WTC11 (cell line): Measurements from ENCODE around the gene HSDL2. TPM values are rescaled to one million over a fixed set of nuclear protein-coding genes. Genes with fewer than 3 reads are reported as not detected.
"Not testable (repeated sequence)": the region's sequence is repeated elsewhere in the genome, so short reads cannot be mapped to it uniquely, and the experiment has no call there.

ENCODE experiments used
- ATAC-seq: fragments of 200-7000 bp; cut with Tn5 transposase; 2 replicates; pipeline ENCODE4 v1.10.0; 2021; ENCODE audit warnings: mild to moderate bottlenecking, moderate library complexity
- CTCF ChIA-PET: fragments of 300-600 bp; sonication (Branson Sonifier 250); formaldehyde crosslinking; loops from one replicate; lab custom pipeline; 2021; ENCODE audit warnings: antibody characterized with exemption; lab: Charles Lee
- POLR2A ChIA-PET: fragments of 350-600 bp; sonication (Branson Sonifier 250); formaldehyde crosslinking; loops from one replicate; lab custom pipeline; 2021; ENCODE audit warnings: antibody characterized with exemption; lab: Charles Lee
- DNase-seq: peaks from one replicate; pipeline ENCODE4 v3.0.0; 2021; ENCODE audit warnings: low spot score
- H3K27ac Mint-ChIP-seq: 2 replicates; pipeline ENCODE4 v1.8.0; 2021; ENCODE audit warnings: mixed read lengths
- H3K27me3 Mint-ChIP-seq: 2 replicates; pipeline ENCODE4 v1.8.0; 2021; ENCODE audit warnings: low read depth, mild to moderate bottlenecking, moderate library complexity, mixed read lengths
- H3K36me3 Mint-ChIP-seq: 2 replicates; pipeline ENCODE4 v1.8.0; 2021; ENCODE audit warnings: mixed read lengths
- H3K4me1 Mint-ChIP-seq: 2 replicates; pipeline ENCODE4 v1.8.0; 2022; ENCODE audit warnings: mixed read lengths
- H3K4me3 Mint-ChIP-seq: 2 replicates; pipeline ENCODE4 v1.8.0; 2021; ENCODE audit warnings: mild to moderate bottlenecking, moderate library complexity, mixed read lengths
- H3K9me3 Mint-ChIP-seq: 2 replicates; pipeline ENCODE4 v1.8.0; 2021; ENCODE audit warnings: mixed read lengths
- ATF1 ChIP-seq: sonication (generic); formaldehyde crosslinking; IDR thresholded peaks from 2 replicates; pipeline ENCODE4 v1.8.1; 2023; ENCODE audit warnings: mild to moderate bottlenecking, moderate library complexity, missing genetic modification reagents
- CREM ChIP-seq: sonication (generic); formaldehyde crosslinking; IDR thresholded peaks from 2 replicates; pipeline ENCODE4 v1.8.1; 2022; ENCODE audit warnings: mild to moderate bottlenecking, missing genetic modification reagents, moderate library complexity
- ELF4 ChIP-seq: sonication (generic); formaldehyde crosslinking; IDR thresholded peaks from 2 replicates; pipeline ENCODE4 v1.8.1; 2022; ENCODE audit warnings: low read depth, mild to moderate bottlenecking, moderate library complexity, missing genetic modification reagents
- EMX1 ChIP-seq: fragments of 250-450 bp; sonication (Bioruptor Pico); IDR thresholded peaks from 2 replicates; pipeline ENCODE4 v1.8.0; 2021; ENCODE audit warnings: mild to moderate bottlenecking
- ETV6 ChIP-seq: sonication (generic); formaldehyde crosslinking; IDR thresholded peaks from 2 replicates; pipeline ENCODE4 v1.8.1; 2022; ENCODE audit warnings: mild to moderate bottlenecking, missing genetic modification reagents
- FOXK1 ChIP-seq: sonication (generic); formaldehyde crosslinking; IDR thresholded peaks from 2 replicates; pipeline ENCODE4 v1.8.0; 2022; ENCODE audit warnings: mild to moderate bottlenecking, moderate library complexity, missing genetic modification reagents
- GABPB1 ChIP-seq: sonication (generic); formaldehyde crosslinking; IDR thresholded peaks from 2 replicates; pipeline ENCODE4 v1.8.1; 2023; ENCODE audit warnings: mild to moderate bottlenecking, missing genetic modification reagents
- IRF2 ChIP-seq: sonication (generic); formaldehyde crosslinking; IDR thresholded peaks from 2 replicates; pipeline ENCODE4 v1.8.0; 2022; ENCODE audit warnings: low read depth, missing genetic modification reagents, borderline replicate concordance
- JUN ChIP-seq: sonication (generic); formaldehyde crosslinking; IDR thresholded peaks from 2 replicates; pipeline ENCODE4 v1.8.0; 2023; ENCODE audit warnings: mild to moderate bottlenecking, missing genetic modification reagents
- MXD4 ChIP-seq: fragments of 250-450 bp; sonication (Bioruptor Pico); IDR thresholded peaks from 2 replicates; pipeline ENCODE4 v1.8.0; 2021; ENCODE audit warnings: mild to moderate bottlenecking, moderate library complexity, borderline replicate concordance
- MYBL2 ChIP-seq: sonication (generic); formaldehyde crosslinking; IDR thresholded peaks from 2 replicates; pipeline ENCODE4 v1.8.1; 2023; ENCODE audit warnings: mild to moderate bottlenecking, moderate library complexity, missing genetic modification reagents
- NR3C1 ChIP-seq: sonication (generic); formaldehyde crosslinking; conservative IDR thresholded peaks from 2 replicates; pipeline ENCODE4 v1.8.1; 2023; ENCODE audit warnings: low read depth, mild to moderate bottlenecking, missing genetic modification reagents
- SMAD4 ChIP-seq: sonication (generic); formaldehyde crosslinking; IDR thresholded peaks from 2 replicates; pipeline ENCODE4 v1.8.0; 2022; ENCODE audit warnings: mild to moderate bottlenecking, missing genetic modification reagents
- TCF7 ChIP-seq: sonication (generic); formaldehyde crosslinking; IDR thresholded peaks from 2 replicates; pipeline ENCODE4 v1.8.0; 2022; ENCODE audit warnings: mild to moderate bottlenecking, low read depth, missing genetic modification reagents, moderate library complexity
- TEAD1 ChIP-seq: sonication (generic); formaldehyde crosslinking; IDR thresholded peaks from 2 replicates; pipeline ENCODE4 v1.8.0; 2022; ENCODE audit warnings: mild to moderate bottlenecking, missing genetic modification reagents
- ZNF263 ChIP-seq: sonication (generic); formaldehyde crosslinking; IDR thresholded peaks from 2 replicates; pipeline ENCODE4 v1.8.1; 2022; ENCODE audit warnings: low read depth, mild to moderate bottlenecking, moderate library complexity, missing genetic modification reagents
- ZNF671 ChIP-seq: fragments of 250-450 bp; sonication (Bioruptor Pico); IDR thresholded peaks from 2 replicates; pipeline ENCODE4 v1.8.0; 2021; ENCODE audit warnings: mild to moderate bottlenecking
- total RNA-seq: library from RNA; stranded (reverse); gene quantifications from 3 replicates; pipeline ENCODE4 v1.2.3, GENCODE V29; 2021
- TF ChIP-seq, protein P1 (sequence below): sonication (generic); formaldehyde crosslinking; IDR thresholded peaks from 2 replicates; pipeline ENCODE4 v1.8.1; 2022; ENCODE audit warnings: missing genetic modification reagents, borderline replicate concordance
- TF ChIP-seq, protein P2 (sequence below): fragments of 250-450 bp; sonication (Bioruptor Pico); IDR thresholded peaks from 2 replicates; pipeline ENCODE4 v1.8.0; 2021; ENCODE audit warnings: mild to moderate bottlenecking
- TF ChIP-seq, protein P3 (sequence below): sonication (generic); formaldehyde crosslinking; IDR thresholded peaks from 2 replicates; pipeline ENCODE4 v1.8.0; 2023; ENCODE audit warnings: missing genetic modification reagents
- TF ChIP-seq, protein P4 (sequence below): fragments of 250-450 bp; sonication (Bioruptor Pico); IDR thresholded peaks from 2 replicates; pipeline ENCODE4 v1.9.0; 2021; ENCODE audit warnings: mild to moderate bottlenecking
- TF ChIP-seq, protein P5 (sequence below): fragments of 250-450 bp; sonication (Bioruptor Pico); IDR thresholded peaks from 2 replicates; pipeline ENCODE4 v1.9.0; 2021; ENCODE audit warnings: moderate library complexity, mild to moderate bottlenecking, inconsistent platforms, borderline replicate concordance
- TF ChIP-seq, protein P6 (sequence below): sonication (generic); formaldehyde crosslinking; IDR thresholded peaks from 2 replicates; pipeline ENCODE4 v1.8.1; 2023; ENCODE audit warnings: mild to moderate bottlenecking, missing genetic modification reagents

HSDL2 gene
- total RNA-seq, 1 experiment from 2014 or later = 13.8 TPM

DNA sequence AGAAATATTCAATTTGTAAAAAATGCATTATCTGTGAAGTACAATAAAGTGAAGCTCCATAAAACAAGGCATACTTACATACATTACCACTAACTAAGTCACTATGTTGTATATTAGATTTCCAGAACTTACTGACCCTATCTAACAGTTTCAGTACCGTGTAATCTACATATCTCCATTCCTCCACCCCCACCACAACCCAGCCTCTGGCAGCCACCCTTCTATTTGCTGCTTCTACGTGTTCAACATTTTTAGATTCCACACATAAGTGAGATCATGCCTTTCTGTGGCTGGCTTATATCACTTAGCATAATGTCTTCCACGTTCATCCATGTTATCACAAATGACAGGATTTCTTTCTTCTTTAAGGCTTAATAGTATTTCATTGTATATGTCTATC is 15.1 kb upstream of the HSDL2 start (continued):
- TF ChIP-seq, protein P1, sequence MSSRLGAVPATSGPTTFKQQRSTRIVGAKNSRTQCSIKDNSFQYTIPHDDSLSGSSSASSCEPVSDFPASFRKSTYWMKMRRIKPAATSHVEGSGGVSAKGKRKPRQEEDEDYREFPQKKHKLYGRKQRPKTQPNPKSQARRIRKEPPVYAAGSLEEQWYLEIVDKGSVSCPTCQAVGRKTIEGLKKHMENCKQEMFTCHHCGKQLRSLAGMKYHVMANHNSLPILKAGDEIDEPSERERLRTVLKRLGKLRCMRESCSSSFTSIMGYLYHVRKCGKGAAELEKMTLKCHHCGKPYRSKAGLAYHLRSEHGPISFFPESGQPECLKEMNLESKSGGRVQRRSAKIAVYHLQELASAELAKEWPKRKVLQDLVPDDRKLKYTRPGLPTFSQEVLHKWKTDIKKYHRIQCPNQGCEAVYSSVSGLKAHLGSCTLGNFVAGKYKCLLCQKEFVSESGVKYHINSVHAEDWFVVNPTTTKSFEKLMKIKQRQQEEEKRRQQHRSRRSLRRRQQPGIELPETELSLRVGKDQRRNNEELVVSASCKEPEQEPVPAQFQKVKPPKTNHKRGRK (CRISPR knock-in tag) = no peak
- TF ChIP-seq JUN (CRISPR knock-in tag) (no peak), SMAD4 (CRISPR knock-in tag) (no peak), MYBL2 (CRISPR knock-in tag) (no peak)
- TF ChIP-seq, protein P2, sequence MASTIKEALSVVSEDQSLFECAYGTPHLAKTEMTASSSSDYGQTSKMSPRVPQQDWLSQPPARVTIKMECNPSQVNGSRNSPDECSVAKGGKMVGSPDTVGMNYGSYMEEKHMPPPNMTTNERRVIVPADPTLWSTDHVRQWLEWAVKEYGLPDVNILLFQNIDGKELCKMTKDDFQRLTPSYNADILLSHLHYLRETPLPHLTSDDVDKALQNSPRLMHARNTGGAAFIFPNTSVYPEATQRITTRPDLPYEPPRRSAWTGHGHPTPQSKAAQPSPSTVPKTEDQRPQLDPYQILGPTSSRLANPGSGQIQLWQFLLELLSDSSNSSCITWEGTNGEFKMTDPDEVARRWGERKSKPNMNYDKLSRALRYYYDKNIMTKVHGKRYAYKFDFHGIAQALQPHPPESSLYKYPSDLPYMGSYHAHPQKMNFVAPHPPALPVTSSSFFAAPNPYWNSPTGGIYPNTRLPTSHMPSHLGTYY (CRISPR knock-in tag) = no peak
- TF ChIP-seq, protein P3, sequence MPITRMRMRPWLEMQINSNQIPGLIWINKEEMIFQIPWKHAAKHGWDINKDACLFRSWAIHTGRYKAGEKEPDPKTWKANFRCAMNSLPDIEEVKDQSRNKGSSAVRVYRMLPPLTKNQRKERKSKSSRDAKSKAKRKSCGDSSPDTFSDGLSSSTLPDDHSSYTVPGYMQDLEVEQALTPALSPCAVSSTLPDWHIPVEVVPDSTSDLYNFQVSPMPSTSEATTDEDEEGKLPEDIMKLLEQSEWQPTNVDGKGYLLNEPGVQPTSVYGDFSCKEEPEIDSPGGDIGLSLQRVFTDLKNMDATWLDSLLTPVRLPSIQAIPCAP (CRISPR knock-in tag) = no peak
- TF ChIP-seq, protein P4, sequence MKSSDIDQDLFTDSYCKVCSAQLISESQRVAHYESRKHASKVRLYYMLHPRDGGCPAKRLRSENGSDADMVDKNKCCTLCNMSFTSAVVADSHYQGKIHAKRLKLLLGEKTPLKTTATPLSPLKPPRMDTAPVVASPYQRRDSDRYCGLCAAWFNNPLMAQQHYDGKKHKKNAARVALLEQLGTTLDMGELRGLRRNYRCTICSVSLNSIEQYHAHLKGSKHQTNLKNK = no peak
- TF ChIP-seq, all 79 proteins: peak for 0

DNA sequence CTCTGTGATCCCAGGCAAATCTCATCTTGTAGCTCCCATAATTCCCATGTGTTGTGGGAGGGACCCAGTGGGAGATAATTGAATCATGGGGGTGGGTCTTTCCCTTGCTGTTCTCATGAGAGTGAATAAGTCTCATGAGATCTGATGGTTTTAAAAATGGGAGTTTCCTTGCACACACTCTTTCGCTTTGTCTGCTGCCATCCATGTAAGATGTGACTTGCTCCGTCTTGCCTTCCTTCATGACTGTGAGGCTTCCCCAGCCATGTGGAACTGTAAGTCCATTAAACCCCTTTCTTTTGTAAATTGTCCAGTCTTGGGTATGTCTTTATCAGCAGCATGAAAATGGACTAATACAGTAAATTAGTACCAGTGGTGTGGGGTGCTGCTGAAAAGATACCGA is 14.7 kb upstream of the HSDL2 start:
- CTCF ChIA-PET = interaction anchor here (1.2 to 2.2 kb wide), 2 partner anchors 252 kb away, joined by 4 to 23 read pairs; no protein-coding TSS in a partner anchor
- peaks cover 36% of the 10 kb centered on the region for H3K36me3 Mint-ChIP-seq
- peaks cover 45% of the 10 kb centered on the region for H3K9me3 Mint-ChIP-seq
- POLR2A ChIA-PET, ATAC-seq, H3K4me1 Mint-ChIP-seq, H3K4me3 Mint-ChIP-seq, DNase-seq, H3K27me3 Mint-ChIP-seq, H3K27ac Mint-ChIP-seq: not testable (repeated sequence)

DNA sequence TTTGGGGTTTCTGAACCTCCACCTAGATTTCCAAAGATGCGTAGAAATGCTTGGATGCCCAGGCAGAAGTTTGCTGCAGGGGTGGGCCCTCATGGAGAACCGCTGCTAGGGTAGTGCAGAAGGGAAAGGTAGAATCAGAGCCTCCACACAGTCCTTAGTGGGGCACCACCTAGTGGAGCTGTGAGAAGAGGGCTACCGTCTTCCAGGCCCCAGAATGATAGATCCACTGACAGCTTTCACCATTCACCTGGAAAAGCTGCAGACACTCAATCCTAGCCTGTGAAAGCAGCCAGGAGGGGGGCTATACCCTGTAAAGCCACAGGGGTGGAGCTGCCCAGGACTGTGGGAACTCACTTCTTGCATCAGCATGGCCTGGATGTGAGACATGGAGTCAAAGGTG is 13.3 kb upstream of the HSDL2 start:
- DNase-seq = peak; percentile 54
- POLR2A ChIA-PET = interaction anchor here (0.6 to 1.6 kb wide), 3 partner anchors 12 to 354 kb away, joined by 3 to 9 read pairs (median 5); partner anchors contain the start of gene HSDL2
- H3K27ac Mint-ChIP-seq = no peak overlapping the region
- ATAC-seq = peak; percentile 98
- H3K9me3 Mint-ChIP-seq = peaks cover 45% of the 10 kb centered on the region
- CTCF ChIA-PET = interaction anchor here (0.7 to 2.2 kb wide), 19 partner anchors 10 to 358 kb away, joined by 3 to 30 read pairs (median 3); partner anchors contain the start of genes HSDL2 and PTBP3
- H3K4me3 Mint-ChIP-seq = no peak overlapping the region
- TF ChIP-seq NR3C1 (CRISPR knock-in tag) (no peak), CREM (CRISPR knock-in tag) (no peak), EMX1 (CRISPR knock-in tag) (no peak), IRF2 (CRISPR knock-in tag) (no peak), ZNF263 (no peak), TEAD1 (CRISPR knock-in tag) (no peak), GABPB1 (CRISPR knock-in tag) (0 out of 2 replicates have a peak, but pooled peaks have one; percentile 21)
- TF ChIP-seq, protein P5, sequence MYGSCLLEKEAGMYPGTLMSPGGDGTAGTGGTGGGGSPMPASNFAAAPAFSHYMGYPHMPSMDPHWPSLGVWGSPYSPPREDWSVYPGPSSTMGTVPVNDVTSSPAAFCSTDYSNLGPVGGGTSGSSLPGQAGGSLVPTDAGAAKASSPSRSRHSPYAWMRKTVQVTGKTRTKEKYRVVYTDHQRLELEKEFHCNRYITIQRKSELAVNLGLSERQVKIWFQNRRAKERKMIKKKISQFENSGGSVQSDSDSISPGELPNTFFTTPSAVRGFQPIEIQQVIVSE (CRISPR knock-in tag) = no peak
- TF ChIP-seq, all 79 proteins: peak for 1
- no peaks in the 10 kb centered on the region for H3K4me1 Mint-ChIP-seq
- H3K27me3 Mint-ChIP-seq = no peaks in the 10 kb centered on the region
- H3K36me3 Mint-ChIP-seq = peaks cover 36% of the 10 kb centered on the region

DNA sequence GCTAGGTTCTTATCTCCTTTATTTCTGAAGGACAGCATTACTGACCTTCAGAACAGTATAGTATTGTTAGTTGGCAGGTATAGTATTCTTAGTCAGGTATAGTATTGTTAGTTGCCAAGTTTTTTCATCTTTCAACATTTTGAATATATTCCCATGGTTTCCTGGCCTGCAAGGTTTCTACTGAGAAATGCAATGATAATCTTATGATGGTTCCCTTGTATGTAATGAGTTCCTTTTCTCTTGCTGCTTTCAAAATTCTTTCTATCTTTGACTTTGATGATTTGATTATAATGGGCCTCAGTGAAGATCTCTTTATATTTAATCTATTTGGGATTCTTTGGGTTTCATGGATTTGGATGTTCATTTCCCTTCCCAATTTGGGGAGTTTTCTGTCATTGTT is 12.4 kb upstream of the HSDL2 start:
- CTCF ChIA-PET = interaction anchor here (0.7 to 2.2 kb wide), 8 partner anchors 12 to 359 kb away, joined by 3 to 30 read pairs (median 4); partner anchors contain the start of gene HSDL2
- TF ChIP-seq ZNF671 (CRISPR knock-in tag) (no peak), FOXK1 (CRISPR knock-in tag) (no peak), ATF1 (CRISPR knock-in tag) (no peak), ETV6 (CRISPR knock-in tag) (no peak), TCF7 (CRISPR knock-in tag) (no peak), MXD4 (CRISPR knock-in tag) (no peak), ELF4 (CRISPR knock-in tag) (no peak)
- TF ChIP-seq, protein P6, sequence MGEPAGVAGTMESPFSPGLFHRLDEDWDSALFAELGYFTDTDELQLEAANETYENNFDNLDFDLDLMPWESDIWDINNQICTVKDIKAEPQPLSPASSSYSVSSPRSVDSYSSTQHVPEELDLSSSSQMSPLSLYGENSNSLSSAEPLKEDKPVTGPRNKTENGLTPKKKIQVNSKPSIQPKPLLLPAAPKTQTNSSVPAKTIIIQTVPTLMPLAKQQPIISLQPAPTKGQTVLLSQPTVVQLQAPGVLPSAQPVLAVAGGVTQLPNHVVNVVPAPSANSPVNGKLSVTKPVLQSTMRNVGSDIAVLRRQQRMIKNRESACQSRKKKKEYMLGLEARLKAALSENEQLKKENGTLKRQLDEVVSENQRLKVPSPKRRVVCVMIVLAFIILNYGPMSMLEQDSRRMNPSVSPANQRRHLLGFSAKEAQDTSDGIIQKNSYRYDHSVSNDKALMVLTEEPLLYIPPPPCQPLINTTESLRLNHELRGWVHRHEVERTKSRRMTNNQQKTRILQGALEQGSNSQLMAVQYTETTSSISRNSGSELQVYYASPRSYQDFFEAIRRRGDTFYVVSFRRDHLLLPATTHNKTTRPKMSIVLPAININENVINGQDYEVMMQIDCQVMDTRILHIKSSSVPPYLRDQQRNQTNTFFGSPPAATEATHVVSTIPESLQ (CRISPR knock-in tag) = no peak
- DNase-seq (no peak), ATAC-seq (no peak)
- peaks cover 45% of the 10 kb centered on the region for H3K9me3 Mint-ChIP-seq
- POLR2A ChIA-PET = interaction anchor here (1.6 kb wide), 1 partner anchor 13 kb away, joined by 9 read pairs; the partner anchor contains the start of gene HSDL2
- H3K36me3 Mint-ChIP-seq = peaks cover 36% of the 10 kb centered on the region
- no peaks in the 10 kb centered on the region for H3K27me3 Mint-ChIP-seq
- no peak overlapping the region for H3K4me3 Mint-ChIP-seq
- H3K4me1 Mint-ChIP-seq = no peaks in the 10 kb centered on the region
- H3K27ac Mint-ChIP-seq = no peak overlapping the region
